ENCODE data around the gene FER1L5. TPM values are rescaled to one million over a fixed set of nuclear protein-coding genes. Genes with fewer than 3 reads are reported as not detected.
A peak's percentile ranks its signal among the peaks of the same experiment; 100 is the strongest.

Gene FER1L5
- total and polyA plus RNA-seq, 9 of the 15 experiments (the other 6 are each of a cell fraction or from before 2014, with no cell fraction given), result 0.01 TPM; not detected in 6

- Histone ChIP-seq H3K9ac (ENCODE audit: insufficient read depth in 1 of 2, low read depth in 2 of 2, low read length in 2 of 2) (no peak overlapping the region), H4K20me1 (replicated peaks; ENCODE audit: control insufficient read depth, insufficient read depth, low read length) (no peaks in the 10 kb centered on the region), H2AFZ (ENCODE audit: low read depth, low read length) (no peak overlapping the region), H3K27me3 (ENCODE audit: control insufficient read depth in 2 of 2, insufficient read depth in 2 of 2, low read length in 2 of 2) (no peaks in the 10 kb centered on the region; a peak in 1 of 5 replicates), H3K4me1 (replicated peaks in 1 of 2; ENCODE audit: control insufficient read depth in 2 of 2, insufficient read depth in 2 of 2, low read length in 2 of 2) (peaks cover 0 to 4% of the 10 kb centered on the region in 2 experiments; a peak in 3 of 5 replicates), H3K4me2 (ENCODE audit: insufficient read depth, low read length) (no peak overlapping the region), H3K9me1 (ENCODE audit: control insufficient read depth, insufficient read depth, low read length) (no peaks in the 10 kb centered on the region), H3K36me3 (ENCODE audit: control insufficient read depth, insufficient read depth, low read length) (peaks cover 71% of the 10 kb centered on the region), H3K9me3 (replicated peaks; ENCODE audit: control insufficient read depth, insufficient read depth, low read depth, low read length) (no peaks in the 10 kb centered on the region), H3K27ac (ENCODE audit: extremely low read depth, low read depth, low read length) (no peak overlapping the region), H3K4me3 (no peak overlapping the region), H3K79me2 (ENCODE audit: control insufficient read depth, insufficient read depth, low read length) (peaks cover 14% of the 10 kb centered on the region; the same call in 2 of the 3 replicates)
- ChIA-PET CTCF (ENCODE audit: low intra/inter-chr PET ratio) (no interaction called here), POLR2A (interaction anchor here (1.5 to 6.9 kb wide), 2 partner anchors 9 to 17 kb away, joined by 6 to 70 read pairs; partner anchors contain the start of gene KANSL3)
- ATAC-seq (no peak), FAIRE-seq (no peak), DNase-seq (ENCODE audit: extremely low read depth in 1 of 4, low spot score in 3 of 4) (no peak)
- WGBS (ENCODE audit: insufficient coverage, low coverage, missing lambda C conversion rate), result 81% methylated on average over 2 of the region's 2 CpGs
- TF ChIP-seq PREB (CRISPR knock-in tag; IDR thresholded peaks at IDR 0.05) (no peak), HNRNPK (IDR thresholded peaks at IDR 0.05; ENCODE audit: low read depth, low read length, poor library complexity, severe bottlenecking) (peak; percentile 2)
- no TSS peak for BruUV-seq (replicated peaks)
- intact Hi-C loops (cut with micrococcal nuclease) (no loop called here), in situ Hi-C loops (cut with MboI) (no loop called here)
Observed at GRCh38 chr2:96626553-96626942, 16.0 kb upstream of the FER1L5 start.

GRCh38 chr2:96631804-96632435 is 10.6 kb upstream of the FER1L5 start:
- Histone ChIP-seq H3K27me3 (ENCODE audit: control insufficient read depth in 2 of 2, insufficient read depth in 2 of 2, low read length in 2 of 2) (no peaks in the 10 kb centered on the region), H3K27ac (ENCODE audit: extremely low read depth, low read depth, low read length) (no peak overlapping the region), H3K4me3 (no peak overlapping the region), H3K4me2 (ENCODE audit: insufficient read depth, low read length) (no peak overlapping the region), H3K4me1 (replicated peaks in 1 of 2; ENCODE audit: control insufficient read depth in 2 of 2, insufficient read depth in 2 of 2, low read length in 2 of 2) (peaks cover 3 to 10% of the 10 kb centered on the region in 2 experiments; a peak in 3 of 5 replicates), H3K79me2 (ENCODE audit: control insufficient read depth, insufficient read depth, low read length) (peaks cover 43% of the 10 kb centered on the region), H2AFZ (ENCODE audit: low read depth, low read length) (no peak overlapping the region), H3K36me3 (ENCODE audit: control insufficient read depth, insufficient read depth, low read length) (peaks cover 80% of the 10 kb centered on the region), H4K20me1 (replicated peaks; ENCODE audit: control insufficient read depth, insufficient read depth, low read length) (no peaks in the 10 kb centered on the region), H3K9ac (ENCODE audit: insufficient read depth in 1 of 2, low read depth in 2 of 2, low read length in 2 of 2) (no peak overlapping the region), H3K9me1 (ENCODE audit: control insufficient read depth, insufficient read depth, low read length) (no peaks in the 10 kb centered on the region), H3K9me3 (replicated peaks; ENCODE audit: control insufficient read depth, insufficient read depth, low read depth, low read length) (no peaks in the 10 kb centered on the region)
- POLR2A ChIA-PET, result interaction anchor here (0.7 to 6.9 kb wide), 2 partner anchors 5 to 327 kb away, joined by 3 to 70 read pairs; no protein-coding TSS in a partner anchor
- intact Hi-C loops (cut with micrococcal nuclease), result no loop called here
- DNase-seq (ENCODE audit: extremely low read depth in 1 of 4, low spot score in 3 of 4) (no peak), FAIRE-seq (no peak), ATAC-seq (no peak)
- 94% methylated on average over 4 of the region's 4 CpGs for WGBS (ENCODE audit: insufficient coverage, low coverage, missing lambda C conversion rate)
- BruUV-seq (replicated peaks), result no TSS peak
- in situ Hi-C loops (cut with MboI), result no loop called here
- TF ChIP-seq ATF3 (IDR thresholded peaks at IDR 0.05), result peak; percentile 59
- TF ChIP-seq ATF3 (CRISPR knock-in tag; conservative IDR thresholded peaks at IDR 0.05), result no peak
- TF ChIP-seq FOSL1 (tag; conservative IDR thresholded peaks at IDR 0.05), result no peak
- CTCF ChIA-PET (ENCODE audit: low intra/inter-chr PET ratio), result interaction anchor here (0.7 kb wide), 1 partner anchor 14 kb away, joined by 4 read pairs; no protein-coding TSS in a partner anchor
